ENCODE measurements around the gene ATF7. TPM values are rescaled to one million over a fixed set of nuclear protein-coding genes. Genes with fewer than 3 reads are reported as not detected.
A peak's percentile ranks its signal among the peaks of the same experiment; 100 is the strongest.
"Not testable (repeated sequence)": the region's sequence is repeated elsewhere in the genome, so short reads cannot be mapped to it uniquely, and the experiment has no call there.

The ATF7 gene
- total RNA-seq, 2 experiments from 2014 or later = 19.3 to 20.7 TPM

DNA sequence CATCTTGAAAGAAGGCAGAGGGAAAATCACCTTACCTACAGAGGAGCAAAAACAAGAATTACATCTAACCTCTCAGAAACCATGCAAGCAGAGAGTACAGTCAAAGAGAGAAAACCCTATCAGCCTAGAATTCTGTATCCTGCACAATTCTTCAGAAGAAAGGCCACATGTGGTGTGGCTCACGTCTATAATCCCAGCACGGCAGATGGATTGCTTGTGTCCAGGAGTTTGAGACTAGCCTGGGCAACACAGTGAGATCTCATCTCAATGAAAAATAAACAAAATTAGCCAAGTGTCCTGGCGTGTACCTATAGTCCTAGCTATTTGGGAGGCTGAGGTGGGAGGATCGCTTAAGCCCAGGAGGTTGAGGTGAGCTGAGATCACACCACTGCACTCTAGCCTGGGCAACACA, 48.2 kb downstream of the ATF7 start:
- Mint-ChIP-seq H3K27ac (peak overlapping the region; percentile 30), H3K27me3 (no peaks in the 10 kb centered on the region), H3K36me3 (peaks cover 9% of the 10 kb centered on the region), H3K4me3 (no peak overlapping the region), H3K4me1 (ENCODE audit: low read depth) (peaks cover 31% of the 10 kb centered on the region), H3K9me3 (no peaks in the 10 kb centered on the region)
- ChIA-PET POLR2A (interaction anchor here (0.6 to 1.3 kb wide), 3 partner anchors 9 to 83 kb away, joined by 3 read pairs; no protein-coding TSS in a partner anchor), CTCF (interaction anchor here (0.8 to 1.9 kb wide), 3 partner anchors 34 to 98 kb away, joined by 3 to 4 read pairs (median 4); partner anchors contain the start of gene ATP5MC2)
- peak; percentile 17 for DNase-seq
- intact Hi-C loops (cut with micrococcal nuclease) = loop anchor here (1.0 to 5.0 kb wide), 2 partner anchors 17 to 36 kb away; no protein-coding TSS in a partner anchor

DNA sequence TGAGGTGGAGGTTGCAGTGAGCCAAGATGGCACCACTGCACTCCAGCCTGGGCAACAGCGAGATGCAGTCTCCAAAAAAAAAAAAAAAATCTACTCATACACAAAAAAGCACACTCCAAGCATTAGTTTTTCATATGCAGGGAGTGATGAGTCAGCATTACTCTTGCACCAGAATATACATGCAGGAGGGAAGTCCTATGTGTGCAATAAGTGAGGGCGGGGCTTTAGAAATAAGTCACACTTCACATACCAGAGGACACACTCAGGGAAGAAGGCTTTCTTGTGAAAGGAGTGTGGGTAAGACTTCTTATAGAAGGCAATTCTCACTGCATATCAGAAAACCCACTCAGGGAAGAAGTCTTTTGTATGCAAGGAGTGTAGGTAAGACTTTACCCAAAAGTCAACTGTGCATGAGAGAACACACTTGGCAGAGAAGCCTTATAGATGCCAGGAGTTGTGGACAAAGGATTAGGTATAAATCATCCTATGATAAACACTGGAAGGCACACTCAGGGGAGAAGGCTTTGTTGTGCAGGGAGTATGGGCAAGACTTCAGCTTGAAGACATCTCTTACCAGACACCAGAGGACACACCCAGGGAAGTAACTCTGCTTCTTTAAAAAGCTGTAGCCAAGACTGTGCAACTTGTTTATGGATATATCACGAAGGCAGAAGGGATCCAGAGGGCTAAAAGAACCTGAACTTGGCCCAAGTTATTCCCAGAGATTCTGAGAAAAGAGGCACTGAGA, 50.5 kb downstream of the ATF7 start:
- peaks cover 9% of the 10 kb centered on the region for H3K36me3 Mint-ChIP-seq
- intact Hi-C loops (cut with micrococcal nuclease) = loop anchor here (5.0 kb wide), 1 partner anchor 33 kb away; no protein-coding TSS in a partner anchor
- H3K9me3 Mint-ChIP-seq = no peaks in the 10 kb centered on the region
- no peak overlapping the region for H3K27ac Mint-ChIP-seq
- ChIA-PET POLR2A (no interaction called here), CTCF (interaction anchor here (1.3 kb wide), 1 partner anchor 100 kb away, joined by 5 read pairs; the partner anchor contains the start of gene ATP5MC2)
- H3K4me1 Mint-ChIP-seq (ENCODE audit: low read depth) = peaks cover 41% of the 10 kb centered on the region
- peak; percentile 18 for DNase-seq
- no peak overlapping the region for H3K4me3 Mint-ChIP-seq
- no peaks in the 10 kb centered on the region for H3K27me3 Mint-ChIP-seq

DNA sequence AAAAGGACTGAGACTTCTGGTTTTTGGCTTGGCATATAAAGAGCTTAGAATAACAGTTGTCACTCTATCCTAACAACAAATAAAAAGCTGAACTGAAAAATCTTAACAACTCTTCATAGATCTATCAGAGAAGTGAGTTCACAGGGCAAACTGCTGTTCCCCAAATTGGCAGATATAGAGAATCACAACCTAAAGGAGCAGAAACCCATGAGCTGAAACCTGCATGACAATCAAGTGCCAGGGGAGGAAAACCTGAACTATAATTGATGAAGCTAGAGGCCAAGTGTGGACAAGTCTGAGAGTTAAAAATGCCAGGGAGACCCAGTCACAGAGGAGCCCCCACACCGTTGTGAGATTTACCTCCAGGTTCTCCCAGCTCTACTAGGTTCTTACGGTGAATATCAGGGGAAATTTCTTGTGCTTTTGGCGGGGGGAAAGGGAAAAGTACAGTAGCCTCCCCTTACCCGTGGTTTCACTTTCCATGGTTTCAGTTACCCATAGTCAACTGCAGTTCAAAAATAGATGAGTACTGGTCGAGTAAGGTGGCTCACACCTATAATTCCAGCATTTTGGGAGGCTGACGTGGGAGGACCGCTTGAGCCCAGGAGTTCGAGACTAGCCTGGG, 53.9 kb downstream of the ATF7 start:
- Mint-ChIP-seq H3K4me1 (ENCODE audit: low read depth) (peaks cover 37% of the 10 kb centered on the region), H3K27ac (no peak overlapping the region), H3K27me3 (no peaks in the 10 kb centered on the region), H3K4me3 (no peak overlapping the region), H3K36me3 (peaks cover 5% of the 10 kb centered on the region), H3K9me3 (no peaks in the 10 kb centered on the region)
- ChIA-PET POLR2A (interaction anchor here (0.8 kb wide), 1 partner anchor 10 kb away, joined by 4 read pairs; no protein-coding TSS in a partner anchor), CTCF (interaction anchor here (0.8 kb wide), 1 partner anchor 174 kb away, joined by 6 read pairs; no protein-coding TSS in a partner anchor)
- intact Hi-C loops (cut with micrococcal nuclease) = no loop called here
- DNase-seq = no peak

DNA sequence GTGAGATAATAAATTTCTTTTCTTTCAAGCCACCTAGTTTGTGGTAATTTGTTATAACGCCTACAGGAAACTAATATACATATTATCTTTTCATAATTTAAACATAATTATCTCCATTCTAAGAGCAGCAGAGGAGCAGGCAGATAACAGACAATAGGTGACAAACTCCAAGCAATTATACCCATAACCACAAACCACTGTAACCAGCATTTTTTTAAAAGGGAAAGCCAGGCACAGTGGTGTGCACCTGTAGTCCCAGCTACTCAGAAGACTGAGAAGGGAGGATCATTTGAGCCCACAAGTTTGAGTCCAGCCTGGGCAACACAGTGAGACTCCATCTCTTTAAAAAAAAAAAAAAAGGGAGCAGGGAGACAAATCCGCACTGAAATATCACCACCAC, 54.9 kb downstream of the ATF7 start:
- no peak for DNase-seq
- no peaks in the 10 kb centered on the region for H3K27me3 Mint-ChIP-seq
- H3K36me3 Mint-ChIP-seq = peaks cover 2% of the 10 kb centered on the region
- intact Hi-C loops (cut with micrococcal nuclease) = no loop called here
- H3K27ac Mint-ChIP-seq = no peak overlapping the region
- ChIA-PET CTCF (interaction anchor here (0.7 kb wide), 1 partner anchor 120 kb away, joined by 3 read pairs; no protein-coding TSS in a partner anchor), POLR2A (no interaction called here)
- peaks cover 29% of the 10 kb centered on the region for H3K4me1 Mint-ChIP-seq (ENCODE audit: low read depth)
- H3K9me3 Mint-ChIP-seq = no peaks in the 10 kb centered on the region
- H3K4me3 Mint-ChIP-seq = no peak overlapping the region

DNA sequence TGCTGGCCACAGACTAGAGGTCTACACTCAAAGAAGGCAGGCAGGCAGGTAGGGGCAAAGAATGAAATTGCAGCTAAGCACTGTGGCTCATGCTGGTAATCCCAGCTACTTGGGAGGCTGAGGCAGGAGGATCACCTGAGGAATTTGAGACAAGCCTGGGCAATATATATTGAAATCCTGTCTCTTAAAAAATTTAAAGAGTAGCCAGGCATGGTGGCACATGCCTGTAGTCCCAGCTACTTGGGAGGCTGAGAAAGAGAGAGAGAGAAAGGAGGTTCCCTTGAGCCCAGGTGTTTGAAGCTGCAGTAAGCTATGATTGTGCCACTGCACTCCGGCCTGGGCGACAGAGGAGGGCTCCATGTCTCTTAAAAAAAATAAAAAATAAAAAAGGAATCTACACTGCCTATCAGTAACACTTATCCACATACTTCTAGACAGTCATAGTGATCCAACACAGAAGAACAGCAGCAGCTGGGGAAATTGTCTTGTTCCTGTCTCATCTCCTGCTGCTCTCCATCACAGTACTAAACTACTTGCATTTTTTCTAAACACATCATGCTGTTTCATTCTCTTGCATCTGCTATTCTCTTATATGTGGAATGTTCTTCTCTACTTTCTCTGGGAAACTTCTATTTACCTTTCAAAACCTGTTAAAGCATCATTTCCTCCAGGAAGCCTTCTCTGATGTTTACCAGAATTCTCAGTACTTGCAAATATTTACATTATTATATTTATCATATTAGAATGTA, 57.2 kb downstream of the ATF7 start:
- Mint-ChIP-seq H3K27ac (no peak overlapping the region), H3K4me1 (ENCODE audit: low read depth) (peaks cover 33% of the 10 kb centered on the region), H3K27me3 (no peaks in the 10 kb centered on the region), H3K36me3 (no peaks in the 10 kb centered on the region), H3K9me3 (no peaks in the 10 kb centered on the region), H3K4me3 (no peak overlapping the region)
- CTCF ChIA-PET = interaction anchor here (0.6 to 1.7 kb wide), 3 partner anchors 25 to 133 kb away, joined by 3 to 5 read pairs (median 5); no protein-coding TSS in a partner anchor
- DNase-seq = no peak
- POLR2A ChIA-PET = no interaction called here
- intact Hi-C loops (cut with micrococcal nuclease) = no loop called here

DNA sequence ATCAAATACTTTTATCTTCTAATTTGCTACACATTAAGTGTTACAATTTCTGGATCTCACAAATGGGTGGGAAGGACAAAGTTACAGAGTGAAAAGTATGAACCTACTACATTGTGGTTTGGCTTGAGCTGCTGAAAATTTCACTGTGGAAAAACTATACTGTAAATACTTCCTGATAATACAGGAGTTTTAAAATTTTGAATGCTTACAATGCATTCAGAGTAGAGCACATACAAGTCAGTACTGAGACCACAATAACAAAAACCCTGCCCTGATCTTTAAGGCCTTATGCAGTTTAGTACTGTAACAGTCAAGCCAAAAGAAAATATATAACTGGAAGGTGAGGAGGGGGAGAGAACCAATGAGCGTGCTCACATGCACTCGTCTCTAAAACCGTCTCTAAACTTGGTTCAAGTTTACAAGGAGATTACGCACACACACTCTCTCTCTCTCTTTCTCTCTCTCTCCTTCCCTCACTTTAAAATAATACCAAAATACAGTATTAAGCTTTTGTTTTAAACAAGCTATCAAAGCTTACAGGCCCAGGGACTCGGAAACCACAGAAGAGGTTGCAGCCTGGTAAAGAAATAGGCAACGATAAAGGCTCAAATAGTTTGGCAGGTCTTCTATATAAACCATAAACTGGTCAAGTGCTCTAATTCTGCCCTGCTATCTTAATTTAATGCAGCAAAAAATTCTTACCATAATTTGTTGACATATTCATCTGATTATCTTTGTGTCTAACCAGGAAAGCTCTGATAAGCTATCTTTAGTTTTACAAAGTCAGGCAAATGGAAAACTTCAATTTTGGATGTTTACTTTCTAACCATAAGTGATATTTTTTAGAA, 58.0 kb downstream of the ATF7 start:
- intact Hi-C loops (cut with micrococcal nuclease) = no loop called here
- no peaks in the 10 kb centered on the region for H3K36me3 Mint-ChIP-seq
- H3K27me3 Mint-ChIP-seq = no peaks in the 10 kb centered on the region
- CTCF ChIA-PET = interaction anchor here (0.6 to 1.7 kb wide), 3 partner anchors 24 to 134 kb away, joined by 3 to 5 read pairs (median 5); no protein-coding TSS in a partner anchor
- H3K4me3 Mint-ChIP-seq = no peak overlapping the region
- no peak overlapping the region for H3K27ac Mint-ChIP-seq
- no peaks in the 10 kb centered on the region for H3K9me3 Mint-ChIP-seq
- POLR2A ChIA-PET = no interaction called here
- DNase-seq = no peak
- H3K4me1 Mint-ChIP-seq (ENCODE audit: low read depth) = peaks cover 31% of the 10 kb centered on the region

DNA sequence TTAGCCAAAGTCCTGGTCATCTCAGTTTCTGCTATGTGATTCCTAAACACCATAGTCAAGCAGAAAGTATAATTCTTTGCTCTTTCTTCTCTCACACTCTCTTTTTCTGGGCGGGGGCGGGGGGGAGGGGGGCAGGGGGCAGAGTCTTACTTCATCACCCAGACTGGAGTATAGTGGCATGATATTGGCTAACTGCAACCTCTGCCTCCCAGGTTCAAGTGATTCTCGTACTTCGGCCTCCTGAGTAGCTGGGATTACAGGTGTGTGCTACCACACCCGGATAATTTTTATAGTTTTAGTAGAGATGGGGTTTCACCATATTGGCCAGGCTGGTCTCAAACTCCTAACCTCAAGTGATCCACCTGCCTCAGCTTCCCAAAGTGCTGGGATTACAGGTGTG, 60.8 kb downstream of the ATF7 start:
- H3K4me3 Mint-ChIP-seq; H3K27ac Mint-ChIP-seq; H3K9me3 Mint-ChIP-seq; intact Hi-C loops (cut with micrococcal nuclease); DNase-seq; H3K27me3 Mint-ChIP-seq; H3K36me3 Mint-ChIP-seq: not testable (repeated sequence)
- CTCF ChIA-PET = interaction anchor here (1.2 kb wide), 1 partner anchor 110 kb away, joined by 5 read pairs; the partner anchor contains the start of gene ATP5MC2
- H3K4me1 Mint-ChIP-seq (ENCODE audit: low read depth) = peaks cover 45% of the 10 kb centered on the region
- POLR2A ChIA-PET = interaction anchor here (0.6 kb wide), 1 partner anchor 47 kb away, joined by 4 read pairs; no protein-coding TSS in a partner anchor

DNA sequence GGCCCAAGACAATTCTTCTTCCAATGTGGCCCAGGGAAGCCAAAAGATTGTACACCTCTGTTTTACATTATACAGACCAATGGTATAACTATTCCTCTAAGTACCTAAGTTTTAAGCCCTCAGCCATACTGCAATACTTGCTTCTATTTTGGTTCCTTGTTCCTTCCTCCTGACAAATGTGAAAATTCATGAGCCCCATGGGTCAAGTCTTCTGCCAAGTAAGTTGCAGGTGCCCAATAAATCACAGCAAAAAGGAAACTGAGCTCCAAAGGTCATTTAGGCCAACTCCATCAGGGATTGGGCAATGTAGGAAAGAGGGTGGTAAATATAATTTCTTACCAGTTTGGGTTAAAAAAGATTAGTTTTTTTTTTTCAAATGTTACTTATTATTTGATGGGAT, 61.2 kb downstream of the ATF7 start:
- CTCF ChIA-PET = interaction anchor here (1.0 to 1.2 kb wide), 2 partner anchors 22 to 110 kb away, joined by 3 to 5 read pairs; partner anchors contain the start of gene ATP5MC2
- intact Hi-C loops (cut with micrococcal nuclease) = no loop called here
- H3K4me1 Mint-ChIP-seq (ENCODE audit: low read depth) = peaks cover 46% of the 10 kb centered on the region

DNA sequence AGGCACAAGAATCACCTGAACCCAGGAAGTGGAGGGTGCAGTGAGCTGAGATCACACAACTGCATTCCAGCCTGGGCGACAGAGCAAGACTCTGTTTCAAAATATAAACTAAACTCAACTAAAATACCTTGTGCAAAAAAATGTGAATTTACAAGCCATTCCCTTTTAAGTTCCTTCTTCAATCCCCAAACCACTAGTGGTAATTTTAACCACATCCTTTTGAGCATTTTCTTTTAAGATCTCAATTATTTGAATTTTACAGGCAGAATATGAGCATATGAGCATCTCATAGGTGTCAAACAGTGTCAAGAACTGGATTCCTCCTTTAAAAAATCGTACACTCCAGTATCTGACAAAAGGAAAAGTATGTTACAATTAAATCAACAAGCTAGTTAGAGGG, 61.9 kb downstream of the ATF7 start:
- DNase-seq = no peak
- intact Hi-C loops (cut with micrococcal nuclease) = no loop called here
- no peaks in the 10 kb centered on the region for H3K27me3 Mint-ChIP-seq
- ChIA-PET POLR2A (no interaction called here), CTCF (interaction anchor here (1.0 to 1.2 kb wide), 2 partner anchors 21 to 111 kb away, joined by 3 to 5 read pairs; partner anchors contain the start of gene ATP5MC2)
- peaks cover 5% of the 10 kb centered on the region for H3K36me3 Mint-ChIP-seq
- peaks cover 46% of the 10 kb centered on the region for H3K4me1 Mint-ChIP-seq (ENCODE audit: low read depth)
- H3K9me3 Mint-ChIP-seq = no peaks in the 10 kb centered on the region
- H3K4me3 Mint-ChIP-seq = no peak overlapping the region
- H3K27ac Mint-ChIP-seq = no peak overlapping the region

More for the DNA sequence above, 61.2 kb downstream of the ATF7 start:
- Mint-ChIP-seq H3K4me3 (no peak overlapping the region), H3K27me3 (no peaks in the 10 kb centered on the region), H3K9me3 (no peaks in the 10 kb centered on the region), H3K36me3 (peaks cover 5% of the 10 kb centered on the region), H3K27ac (no peak overlapping the region)
- POLR2A ChIA-PET = interaction anchor here (0.6 kb wide), 1 partner anchor 48 kb away, joined by 4 read pairs; no protein-coding TSS in a partner anchor
- no peak for DNase-seq

DNA sequence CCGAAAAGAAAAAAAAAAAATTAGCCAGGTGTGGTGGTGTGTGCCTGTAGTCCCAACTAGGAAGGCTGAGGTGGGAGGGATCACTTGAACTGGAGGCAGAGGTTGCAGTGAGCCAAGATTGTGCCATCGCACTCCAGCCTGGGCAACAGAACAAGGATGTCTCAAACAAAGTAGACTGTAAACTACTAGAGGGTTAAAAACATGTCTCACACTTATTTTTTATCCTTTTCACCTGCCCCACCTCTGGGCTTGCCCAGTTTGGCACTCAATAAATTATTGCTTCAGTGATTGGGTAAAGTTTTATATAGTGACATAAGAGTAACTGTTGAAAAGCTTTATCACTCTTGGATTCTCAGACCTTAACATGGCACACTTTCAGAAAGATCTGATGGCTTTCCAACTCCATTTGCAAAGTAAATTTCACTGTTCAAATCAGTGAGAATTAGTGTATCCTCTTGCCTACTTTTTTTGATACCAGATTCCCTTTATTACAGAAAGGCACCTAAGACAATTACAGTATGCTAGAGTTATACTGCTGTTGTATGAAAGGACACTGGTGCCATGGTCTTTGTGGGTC, 62.6 kb downstream of the ATF7 start:
- Mint-ChIP-seq H3K27ac (no peak overlapping the region), H3K4me1 (ENCODE audit: low read depth) (peaks cover 50% of the 10 kb centered on the region), H3K9me3 (no peaks in the 10 kb centered on the region), H3K27me3 (no peaks in the 10 kb centered on the region), H3K4me3 (no peak overlapping the region), H3K36me3 (peaks cover 5% of the 10 kb centered on the region)
- intact Hi-C loops (cut with micrococcal nuclease) = no loop called here
- DNase-seq = no peak
- CTCF ChIA-PET = no interaction called here
- POLR2A ChIA-PET = no interaction called here

All from activated CD4-positive, alpha-beta memory T cell treated with anti-CD3 and anti-CD28 coated beads for 36 hours (primary cell).